HG02938 (cell line): Measurements from ENCODE around the gene NLGN3.
"Not testable (repeated sequence)": the region's sequence is repeated elsewhere in the genome, so short reads cannot be mapped to it uniquely, and the experiment has no call there.

Experiments used
- ATAC-seq: cut with Tn5 transposase; IDR thresholded peaks from one replicate; pipeline ENCODE4 v1.9.1; 2021; ENCODE audit warnings: mild to moderate bottlenecking, moderate library complexity; ENCODE audit not compliant: unreplicated experiment

The NLGN3 gene

GRCh38 chrX:71169586-71169985, 24.9 kb downstream of the NLGN3 start:
- no peak for ATAC-seq

GRCh38 chrX:71170660-71171059, 26.0 kb downstream of the NLGN3 start:
- ATAC-seq = no peak

- no peak for ATAC-seq
These were observed 26.6 kb downstream of the NLGN3 start for GRCh38 chrX:71171110-71171801.

GRCh38 chrX:71173440-71173839, 28.8 kb downstream of the NLGN3 start:
- no peak for ATAC-seq

- no peak for ATAC-seq
These were observed 30.2 kb downstream of the NLGN3 start for GRCh38 chrX:71174795-71175194.

GRCh38 chrX:71175531-71175930, 30.9 kb downstream of the NLGN3 start:
- ATAC-seq = no peak

GRCh38 chrX:71177327-71177726, 32.7 kb downstream of the NLGN3 start:
- no peak for ATAC-seq

- no peak for ATAC-seq
These were observed 34.3 kb downstream of the NLGN3 start for GRCh38 chrX:71178908-71179307.

GRCh38 chrX:71180579-71181265, 36.1 kb downstream of the NLGN3 start:
- not testable (repeated sequence) for ATAC-seq

GRCh38 chrX:71181558-71181909, 36.9 kb downstream of the NLGN3 start:
- peak; percentile 34 for ATAC-seq

GRCh38 chrX:71181910-71182799, 37.5 kb downstream of the NLGN3 start:
- peak; percentile 84 for ATAC-seq

GRCh38 chrX:71182871-71183270, 38.2 kb downstream of the NLGN3 start:
- ATAC-seq = no peak

GRCh38 chrX:71183341-71183740, 38.7 kb downstream of the NLGN3 start:
- no peak for ATAC-seq

GRCh38 chrX:71184092-71184491, 39.5 kb downstream of the NLGN3 start:
- ATAC-seq = no peak

GRCh38 chrX:71184803-71185495, 40.3 kb downstream of the NLGN3 start:
- ATAC-seq = no peak

- ATAC-seq = no peak
These were observed 46.6 kb downstream of the NLGN3 start for GRCh38 chrX:71191248-71191647.

- no peak for ATAC-seq
These were observed 51.5 kb downstream of the NLGN3 start for GRCh38 chrX:71195964-71196649.

GRCh38 chrX:71198066-71198465, 53.4 kb downstream of the NLGN3 start:
- ATAC-seq = peak; percentile 74

GRCh38 chrX:71199252-71200008, 54.8 kb downstream of the NLGN3 start:
- ATAC-seq = no peak

GRCh38 chrX:71210816-71211215, 66.2 kb downstream of the NLGN3 start:
- ATAC-seq = no peak
